Colonic mucosa (tissue), 4 donors: ENCODE data around the gene PEX11G. TPM values are rescaled to one million over a fixed set of nuclear protein-coding genes. Genes with fewer than 3 reads are reported as not detected.
A peak's percentile ranks its signal among the peaks of the same experiment; 100 is the strongest.

ENCODE experiments used
- DNase-seq: peaks from one replicate; pipeline ENCODE4 v3.0.0-alpha.2; 2020
- H3K27ac ChIP-seq: fragments of 200-600 bp; one replicate; pipeline ENCODE4 v1.8.0; 2021
- H3K27me3 ChIP-seq: fragments of 200-600 bp; one replicate; pipeline ENCODE4 v1.8.0; 2021
- H3K36me3 ChIP-seq: fragments of 200-600 bp; one replicate; pipeline ENCODE4 v1.8.0; 2021
- H3K4me1 ChIP-seq: fragments of 200-600 bp; one replicate; pipeline ENCODE4 v1.8.0; 2021; ENCODE audit warnings: mild to moderate bottlenecking
- H3K4me3 ChIP-seq: fragments of 200-600 bp; one replicate; pipeline ENCODE4 v1.8.0; 2021
- H3K9ac ChIP-seq, 2 donors: one replicate each; pipeline ENCODE4 v1.7.0; 2013; ENCODE audit warnings: control low read depth in 2 of 2, low read depth in 2 of 2, low read length in 2 of 2
- H3K9me3 ChIP-seq: fragments of 200-600 bp; one replicate; pipeline ENCODE4 v1.8.0; 2021
- intact Hi-C: fragments of 100-400 bp; cut with DNase I; formaldehyde crosslinking; loops from one replicate; pipeline ENCODE4 v1.14.1; 2022
- total RNA-seq, 2 donors: library from RNA; stranded (reverse); fragmentation: NEBNext Ultra II Directional in 1 of 2; extraction: Animal tissue kit (Norgen Biotek cat#: 25700) in 1 of 2; gene quantifications; one replicate each; pipeline ENCODE4 v1.2.1, GENCODE V29; 2021
- TF ChIP-seq, protein P1 (sequence below): fragments of 200-600 bp; IDR thresholded peaks from one replicate; pipeline ENCODE4 v1.8.0; 2022; ENCODE audit warnings: antibody characterized with exemption, mild to moderate bottlenecking
- donor health status: healthy.
- donor health status: DM: no; HTN: no; CAD: no.
- donor health status: DM: no; HTN: no; CAD: no.

The PEX11G gene
- total RNA-seq, 2 donors from 2014 or later: 5.7 to 6.6 TPM

DNA sequence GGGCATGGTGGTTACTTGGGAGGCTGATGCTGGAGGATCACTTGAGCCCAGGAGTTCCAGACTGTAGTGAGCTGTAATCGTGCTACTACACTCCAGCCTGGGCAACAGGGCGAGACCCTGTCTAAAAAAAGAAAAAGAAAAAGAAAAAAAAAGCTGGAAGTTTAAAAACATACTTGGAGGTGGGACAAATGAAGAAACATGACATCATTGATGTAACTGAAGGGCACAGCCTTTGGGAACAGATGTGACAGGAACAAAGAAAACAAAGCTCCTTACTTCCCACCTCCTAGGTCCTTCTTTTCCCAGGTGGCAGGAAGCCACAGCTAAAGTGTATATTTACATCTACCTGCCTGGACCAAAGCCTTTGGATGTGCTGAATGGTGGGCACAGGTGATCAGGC is 1.9 kb downstream of the PEX11G start:
- no peaks in the 10 kb centered on the region for H3K27me3 ChIP-seq
- H3K27ac ChIP-seq: no peak overlapping the region
- intact Hi-C loops: no loop called here
- H3K36me3 ChIP-seq: no peaks in the 10 kb centered on the region
- H3K9ac ChIP-seq: no peak overlapping the region
- H3K4me3 ChIP-seq: no peak overlapping the region
- no peak for DNase-seq
- H3K9me3 ChIP-seq: no peaks in the 10 kb centered on the region
- H3K4me1 ChIP-seq: peaks cover 4% of the 10 kb centered on the region
- TF ChIP-seq, protein P1, sequence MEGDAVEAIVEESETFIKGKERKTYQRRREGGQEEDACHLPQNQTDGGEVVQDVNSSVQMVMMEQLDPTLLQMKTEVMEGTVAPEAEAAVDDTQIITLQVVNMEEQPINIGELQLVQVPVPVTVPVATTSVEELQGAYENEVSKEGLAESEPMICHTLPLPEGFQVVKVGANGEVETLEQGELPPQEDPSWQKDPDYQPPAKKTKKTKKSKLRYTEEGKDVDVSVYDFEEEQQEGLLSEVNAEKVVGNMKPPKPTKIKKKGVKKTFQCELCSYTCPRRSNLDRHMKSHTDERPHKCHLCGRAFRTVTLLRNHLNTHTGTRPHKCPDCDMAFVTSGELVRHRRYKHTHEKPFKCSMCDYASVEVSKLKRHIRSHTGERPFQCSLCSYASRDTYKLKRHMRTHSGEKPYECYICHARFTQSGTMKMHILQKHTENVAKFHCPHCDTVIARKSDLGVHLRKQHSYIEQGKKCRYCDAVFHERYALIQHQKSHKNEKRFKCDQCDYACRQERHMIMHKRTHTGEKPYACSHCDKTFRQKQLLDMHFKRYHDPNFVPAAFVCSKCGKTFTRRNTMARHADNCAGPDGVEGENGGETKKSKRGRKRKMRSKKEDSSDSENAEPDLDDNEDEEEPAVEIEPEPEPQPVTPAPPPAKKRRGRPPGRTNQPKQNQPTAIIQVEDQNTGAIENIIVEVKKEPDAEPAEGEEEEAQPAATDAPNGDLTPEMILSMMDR: no peak

DNA sequence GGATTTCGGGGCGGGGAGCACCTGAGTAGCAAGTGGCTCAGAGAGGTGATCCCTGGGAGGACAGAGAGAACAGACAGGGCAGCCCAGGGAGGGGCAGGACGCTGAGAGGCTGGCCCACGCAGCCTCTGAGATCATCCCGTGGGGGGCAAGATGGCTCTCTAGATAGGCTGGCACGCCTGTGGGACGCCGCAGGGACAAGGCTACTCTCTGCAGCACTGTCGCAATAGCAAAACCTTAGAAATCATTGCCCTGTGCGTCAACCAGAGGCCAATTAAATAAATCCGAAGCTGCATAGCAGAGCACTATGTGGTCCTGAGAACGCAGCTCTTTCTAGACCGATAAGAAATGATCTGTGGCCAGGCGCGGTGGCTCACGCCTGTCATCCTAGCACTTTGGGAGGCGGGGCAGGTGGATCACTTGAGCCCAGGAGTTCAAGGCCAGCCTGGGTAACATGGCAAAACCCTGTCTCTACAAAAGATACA is 5.1 kb downstream of the PEX11G start:
- peak; percentile 40 for DNase-seq
- H3K4me1 ChIP-seq: peaks cover 4% of the 10 kb centered on the region
- TF ChIP-seq, protein P1: no peak
- no peaks in the 10 kb centered on the region for H3K9me3 ChIP-seq
- H3K27ac ChIP-seq: peak overlapping the region; percentile 22
- no peak overlapping the region for H3K4me3 ChIP-seq
- H3K36me3 ChIP-seq: no peaks in the 10 kb centered on the region
- intact Hi-C loops: no loop called here
- no peaks in the 10 kb centered on the region for H3K27me3 ChIP-seq
- H3K9ac ChIP-seq: peak overlapping the region in 1 of 2 donors; percentile 34

DNA sequence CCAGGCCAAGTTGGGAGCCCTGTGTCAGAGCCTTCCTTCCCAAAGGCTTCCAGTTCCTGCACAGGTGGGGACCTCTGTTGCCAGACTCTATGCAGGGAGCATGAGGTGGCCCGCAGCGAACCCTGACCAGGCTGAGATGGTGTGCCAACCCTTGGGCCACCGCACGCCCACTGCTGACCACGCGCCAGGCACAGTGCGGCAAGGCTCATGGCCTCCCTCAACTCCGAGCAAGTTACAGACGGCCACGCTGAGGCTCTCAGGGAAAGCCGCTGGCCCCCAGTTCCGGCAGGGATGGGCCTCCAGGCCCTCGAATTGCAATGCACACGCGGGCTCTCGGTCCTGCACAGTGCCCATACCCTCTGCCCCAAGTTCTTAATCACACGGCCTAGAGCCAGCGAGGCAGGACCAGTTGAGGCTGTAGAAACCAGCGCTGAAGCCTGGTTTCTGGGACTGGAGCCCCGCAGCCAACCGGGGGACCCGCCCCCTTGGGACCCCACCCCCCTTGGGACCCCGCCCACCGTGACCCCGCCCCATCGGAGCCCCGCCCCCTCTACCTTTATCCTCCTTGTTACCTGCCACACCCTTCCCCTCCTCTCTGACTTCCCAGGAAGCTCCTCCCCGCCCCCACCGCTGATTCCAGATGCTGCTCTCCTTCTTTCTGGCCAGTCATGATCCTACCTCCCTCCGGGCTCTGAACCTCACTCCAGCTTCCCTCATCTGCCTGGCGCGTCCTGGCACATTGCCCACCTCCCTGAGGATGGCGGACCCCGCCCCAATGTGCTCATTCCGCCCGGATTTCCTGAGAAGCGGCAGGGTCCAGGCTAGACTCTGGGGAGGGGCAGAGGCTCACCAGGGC is 6.0 kb downstream of the PEX11G start:
- Histone ChIP-seq H3K27me3 (no peaks in the 10 kb centered on the region), H3K4me3 (no peak overlapping the region), H3K9ac (peak overlapping the region in 1 of 2 donors; percentile 34), H3K9me3 (no peaks in the 10 kb centered on the region), H3K27ac (no peak overlapping the region), H3K4me1 (peaks cover 4% of the 10 kb centered on the region), H3K36me3 (no peaks in the 10 kb centered on the region)
- intact Hi-C loops: no loop called here
- peak; percentile 74 for DNase-seq
- TF ChIP-seq, protein P1: no peak

DNA sequence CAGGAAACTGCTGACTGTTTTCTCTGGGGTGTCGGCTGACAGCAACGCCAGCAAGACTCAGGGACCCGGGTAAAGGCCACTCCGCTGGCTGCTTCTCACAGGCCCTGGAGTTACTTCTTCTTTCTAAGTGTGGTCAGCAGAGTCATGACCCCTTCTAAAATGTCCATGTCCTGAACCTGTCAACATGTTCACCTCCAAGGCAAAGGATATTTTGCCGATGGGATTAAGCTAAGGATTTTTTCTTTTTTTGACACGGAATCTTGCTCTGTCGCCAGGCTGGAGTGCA is 7.9 kb downstream of the PEX11G start:
- intact Hi-C loops: no loop called here
- Histone ChIP-seq H3K27me3 (no peaks in the 10 kb centered on the region), H3K27ac (no peak overlapping the region), H3K4me3 (no peak overlapping the region), H3K9me3 (no peaks in the 10 kb centered on the region), H3K4me1 (peaks cover 4% of the 10 kb centered on the region), H3K9ac (no peak overlapping the region), H3K36me3 (no peaks in the 10 kb centered on the region)
- TF ChIP-seq, protein P1: no peak
- DNase-seq: no peak

DNA sequence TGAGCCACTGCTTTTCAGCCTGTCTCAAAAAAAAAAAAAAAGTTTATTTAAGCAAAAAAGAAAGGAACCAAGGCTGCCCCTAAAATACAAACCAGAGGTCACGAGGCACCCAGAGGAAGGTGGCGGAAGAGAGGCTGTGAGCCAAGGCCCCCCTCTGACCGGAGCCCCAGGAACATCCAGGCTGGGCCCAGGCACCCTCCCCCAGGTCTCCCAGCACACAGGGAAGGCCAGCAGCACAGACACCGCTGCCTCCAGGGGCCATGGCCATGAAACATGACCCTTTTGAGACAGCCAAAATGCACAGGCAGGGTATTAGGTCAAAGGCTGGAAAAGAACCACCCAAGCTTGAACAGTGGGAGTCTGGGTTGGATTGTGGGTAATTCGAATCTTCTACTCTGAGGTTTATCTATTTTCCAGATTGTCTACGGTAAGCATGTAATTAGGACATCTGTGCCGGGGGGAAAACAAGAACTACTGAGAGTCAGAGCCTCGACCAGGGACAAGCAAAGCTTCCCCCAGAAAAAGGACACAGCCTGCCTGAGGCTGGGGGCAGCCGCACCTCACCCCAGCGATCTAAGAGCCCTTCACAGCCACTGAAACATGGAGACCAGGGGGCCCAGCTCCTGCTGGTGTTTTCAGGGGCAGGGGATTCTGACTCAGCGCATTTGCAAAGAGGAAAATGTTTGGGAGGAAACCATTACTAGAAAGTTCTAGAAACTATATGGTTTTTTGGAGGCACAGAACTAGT is 8.4 kb downstream of the PEX11G start:
- TF ChIP-seq, protein P1: no peak
- intact Hi-C loops: no loop called here
- H3K4me3 ChIP-seq: no peak overlapping the region
- no peak overlapping the region for H3K9ac ChIP-seq
- no peaks in the 10 kb centered on the region for H3K36me3 ChIP-seq
- H3K4me1 ChIP-seq: peaks cover 4% of the 10 kb centered on the region
- H3K27me3 ChIP-seq: no peaks in the 10 kb centered on the region
- no peak overlapping the region for H3K27ac ChIP-seq
- DNase-seq: no peak
- H3K9me3 ChIP-seq: no peaks in the 10 kb centered on the region
